H9 (cell line): ENCODE measurements around the gene SLAIN1. TPM values are rescaled to one million over a fixed set of nuclear protein-coding genes. Genes with fewer than 3 reads are reported as not detected.

Experiments used
- DNase-seq: peaks from one replicate; pipeline ENCODE4 v3.0.0-alpha.2; 2017
- H2AFZ ChIP-seq: one replicate; pipeline ENCODE4 v1.6.1; 2013; ENCODE audit warnings: mild to moderate bottlenecking, low read length, control low read depth, moderate library complexity
- H2AK5ac ChIP-seq: 2 replicates; pipeline ENCODE4 v1.6.1; 2013; ENCODE audit warnings: low read length, control low read depth, mixed read lengths; ENCODE audit not compliant: insufficient read length
- H2BK120ac ChIP-seq: one replicate; pipeline ENCODE4 v1.6.1; 2013; ENCODE audit warnings: low read depth, mild to moderate bottlenecking, low read length, control low read depth, inconsistent platforms; ENCODE audit not compliant: poor library complexity, severe bottlenecking
- H2BK12ac ChIP-seq: 2 replicates; pipeline ENCODE4 v1.6.1; 2013; ENCODE audit warnings: low read length, control low read depth, mixed read lengths, low read depth; ENCODE audit not compliant: insufficient read length
- H2BK15ac ChIP-seq: 2 replicates; pipeline ENCODE4 v1.6.1; 2013; ENCODE audit warnings: low read depth, low read length, control low read depth
- H2BK20ac ChIP-seq: one replicate; pipeline ENCODE4 v1.6.1; 2013; ENCODE audit warnings: low read depth, mild to moderate bottlenecking, low read length, control low read depth, inconsistent platforms; ENCODE audit not compliant: poor library complexity, severe bottlenecking
- H2BK5ac ChIP-seq: 2 replicates; pipeline ENCODE4 v1.6.1; 2013; ENCODE audit warnings: low read length, control low read depth, mixed read lengths; ENCODE audit not compliant: insufficient read length
- H3K14ac ChIP-seq: 2 replicates; pipeline ENCODE4 v1.6.1; 2013; ENCODE audit warnings: low read length, control low read depth; ENCODE audit not compliant: insufficient read depth
- H3K18ac ChIP-seq: 2 replicates; pipeline ENCODE4 v1.6.1; 2013; ENCODE audit warnings: low read depth, mild to moderate bottlenecking, mixed read lengths, low read length, control low read depth; ENCODE audit not compliant: insufficient read length
- H3K23ac ChIP-seq: 2 replicates; pipeline ENCODE4 v1.6.1; 2013; ENCODE audit warnings: low read length, control low read depth, mixed read lengths, low read depth; ENCODE audit not compliant: insufficient read length
- H3K23me2 ChIP-seq: 2 replicates; pipeline ENCODE4 v1.6.1; 2013; ENCODE audit warnings: low read depth, mild to moderate bottlenecking, mixed read lengths, low read length, control low read depth; ENCODE audit not compliant: insufficient read length, poor library complexity, severe bottlenecking
- H3K27ac ChIP-seq: 2 replicates; pipeline ENCODE4 v1.5.1; 2013; ENCODE audit warnings: low read length, control low read depth, mixed read lengths, low read depth; ENCODE audit not compliant: insufficient read length
- H3K27me3 ChIP-seq: 2 replicates; pipeline ENCODE4 v1.6.1; 2013; ENCODE audit warnings: low read length, control low read depth, inconsistent platforms; ENCODE audit not compliant: insufficient read depth
- H3K4ac ChIP-seq: 2 replicates; pipeline ENCODE4 v1.6.1; 2013; ENCODE audit warnings: low read depth, mild to moderate bottlenecking, control low read depth, inconsistent platforms, low read length, moderate library complexity
- H3K4me1 ChIP-seq: 2 replicates; pipeline ENCODE4 v1.6.1; 2013; ENCODE audit warnings: low read length, control low read depth, inconsistent platforms; ENCODE audit not compliant: insufficient read depth
- H3K4me2 ChIP-seq: 2 replicates; pipeline ENCODE4 v1.6.1; 2013; ENCODE audit warnings: low read length, control low read depth, mixed read lengths; ENCODE audit not compliant: insufficient read length, insufficient read depth
- H3K56ac ChIP-seq: 2 replicates; pipeline ENCODE4 v1.6.1; 2013; ENCODE audit warnings: low read depth, mild to moderate bottlenecking, mixed read lengths, low read length, control low read depth; ENCODE audit not compliant: insufficient read length
- H3K79me1 ChIP-seq: 2 replicates; pipeline ENCODE4 v1.6.1; 2013; ENCODE audit warnings: low read depth, mild to moderate bottlenecking, moderate library complexity, low read length, control low read depth, inconsistent platforms; ENCODE audit not compliant: insufficient read depth, poor library complexity, severe bottlenecking
- H3K79me2 ChIP-seq: 2 replicates; pipeline ENCODE4 v1.6.1; 2013; ENCODE audit warnings: low read length, control low read depth, inconsistent platforms; ENCODE audit not compliant: insufficient read depth
- H3K9ac ChIP-seq: 2 replicates; pipeline ENCODE4 v1.6.1; 2013; ENCODE audit warnings: low read length, control low read depth, mixed read lengths; ENCODE audit not compliant: insufficient read length; ENCODE audit errors: extremely low read depth
- H3K9me3 ChIP-seq: one replicate; pipeline ENCODE4 v1.6.1; 2013; ENCODE audit warnings: low read depth, low read length, inconsistent platforms; ENCODE audit not compliant: control insufficient read depth
- H3T11ph ChIP-seq: one replicate; pipeline ENCODE4 v1.6.1; 2013; ENCODE audit warnings: mild to moderate bottlenecking, low read length, control low read depth, inconsistent platforms
- H4K20me1 ChIP-seq: one replicate; pipeline ENCODE4 v1.6.1; 2013; ENCODE audit not compliant: control insufficient read depth, insufficient read length, insufficient read depth
- H4K5ac ChIP-seq: 2 replicates; pipeline ENCODE4 v1.6.1; 2013; ENCODE audit warnings: low read depth, mild to moderate bottlenecking, mixed read lengths, low read length, control low read depth; ENCODE audit not compliant: insufficient read length
- H4K8ac ChIP-seq: replicated peaks from 2 replicates; pipeline ENCODE4 v1.6.1; 2013; ENCODE audit warnings: low read length, control low read depth, mixed read lengths, low read depth; ENCODE audit not compliant: insufficient read length
- H4K91ac ChIP-seq: 2 replicates; pipeline ENCODE4 v1.6.1; 2013; ENCODE audit warnings: low read depth, mild to moderate bottlenecking, moderate library complexity, mixed read lengths, low read length, control low read depth; ENCODE audit not compliant: insufficient read length
- H3K27ac Mint-ChIP-seq, 3 experiments: 2 replicates in 2 of 3; 3 replicates in 1 of 3; pipeline ENCODE4 v1.8.0; 2020 to 2021; ENCODE audit warnings: mixed read lengths in 3 of 3, mild to moderate bottlenecking in 1 of 3, moderate library complexity in 1 of 3
- H3K27me3 Mint-ChIP-seq: 2 replicates; pipeline ENCODE4 v1.8.0; 2021; ENCODE audit warnings: low read depth, mild to moderate bottlenecking, moderate library complexity, mixed read lengths
- H3K36me3 Mint-ChIP-seq, 3 experiments: 2 replicates in 2 of 3; 3 replicates in 1 of 3; pipeline ENCODE4 v1.8.0; 2020 to 2021; ENCODE audit warnings: low read depth in 3 of 3, mixed read lengths in 3 of 3; ENCODE audit not compliant: insufficient read depth in 1 of 3
- H3K4me1 Mint-ChIP-seq, 2 experiments: 2 replicates each; pipeline ENCODE4 v1.8.0; 2020; ENCODE audit warnings: mixed read lengths in 2 of 2
- H3K4me3 Mint-ChIP-seq, 2 experiments: 2 replicates in 1 of 2; 3 replicates in 1 of 2; pipeline ENCODE4 v1.8.0; 2020 to 2021; ENCODE audit warnings: mild to moderate bottlenecking in 2 of 2, mixed read lengths in 2 of 2, moderate library complexity in 1 of 2
- H3K9me3 Mint-ChIP-seq, 2 experiments: 2 replicates in 1 of 2; 3 replicates in 1 of 2; pipeline ENCODE4 v1.8.0; 2020; ENCODE audit warnings: mild to moderate bottlenecking in 2 of 2, mixed read lengths in 2 of 2, moderate library complexity in 1 of 2
- total RNA-seq: library from RNA; stranded (reverse); gene quantifications from 2 replicates; pipeline ENCODE4 v1.2.1, GENCODE V29; 2021
- TF ChIP-seq, protein P1 (sequence below): fragments of 200-600 bp; sonication (generic); conservative IDR thresholded peaks from 3 replicates; pipeline ENCODE4 v1.8.0; 2021; ENCODE audit warnings: antibody characterized with exemption, mild to moderate bottlenecking

SLAIN1 gene
- total RNA-seq, 1 experiment from 2014 or later: 23.2 TPM

DNA sequence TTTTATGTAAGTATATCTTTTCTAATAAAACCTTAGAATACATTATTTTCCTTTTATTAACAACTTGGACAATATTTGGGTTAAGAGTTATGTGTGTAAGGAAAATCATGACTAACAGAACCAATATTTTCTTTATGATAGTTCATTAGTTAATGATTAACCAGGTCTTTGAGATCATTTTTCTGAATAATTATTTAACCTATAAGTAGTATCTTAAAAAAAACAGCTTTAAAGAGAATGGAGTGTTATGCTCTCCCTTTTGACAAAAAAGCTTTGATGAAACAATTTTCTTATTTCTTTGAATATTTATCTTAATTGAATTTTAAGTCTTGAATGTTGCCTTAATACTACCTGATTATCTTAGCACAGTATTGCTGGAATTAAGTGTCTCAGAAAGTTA lies 3.8 kb downstream of the SLAIN1 start:
- peaks cover 5% of the 10 kb centered on the region for H3K23me2 ChIP-seq
- no peaks in the 10 kb centered on the region for H3K79me1 ChIP-seq
- H3K4me3 Mint-ChIP-seq: no peak overlapping the region
- no peaks in the 10 kb centered on the region; a peak in 2 of 5 replicates for H3K9me3 Mint-ChIP-seq
- no peak for DNase-seq
- H3K14ac ChIP-seq: no peak overlapping the region
- H3K9ac ChIP-seq: no peak overlapping the region
- no peak overlapping the region for H4K8ac ChIP-seq
- H4K91ac ChIP-seq: no peak overlapping the region
- no peak overlapping the region for H2BK120ac ChIP-seq
- peaks cover 6 to 9% (median 6%) of the 10 kb centered on the region in 3 experiments; a peak in 6 of 7 replicates for H3K36me3 Mint-ChIP-seq
- no peaks in the 10 kb centered on the region for H4K20me1 ChIP-seq
- no peak overlapping the region for H2AK5ac ChIP-seq
- H3K56ac ChIP-seq: no peak overlapping the region
- H3K27ac Mint-ChIP-seq: no peak overlapping the region
- no peak overlapping the region for H3K4ac ChIP-seq
- no peak overlapping the region for H3T11ph ChIP-seq
- no peak overlapping the region for H3K4me2 ChIP-seq
- no peaks in the 10 kb centered on the region for H3K9me3 ChIP-seq
- H2BK15ac ChIP-seq: no peak overlapping the region
- no peak overlapping the region for H2BK20ac ChIP-seq
- H2BK12ac ChIP-seq: no peak overlapping the region
- peaks cover 26 to 31% of the 10 kb centered on the region in 2 experiments for H3K4me1 Mint-ChIP-seq
- H3K79me2 ChIP-seq: peaks cover 8% of the 10 kb centered on the region; the same call in 1 of the 2 replicates
- H3K27me3 ChIP-seq: no peaks in the 10 kb centered on the region
- H3K27ac ChIP-seq: no peak overlapping the region
- TF ChIP-seq, protein P1, sequence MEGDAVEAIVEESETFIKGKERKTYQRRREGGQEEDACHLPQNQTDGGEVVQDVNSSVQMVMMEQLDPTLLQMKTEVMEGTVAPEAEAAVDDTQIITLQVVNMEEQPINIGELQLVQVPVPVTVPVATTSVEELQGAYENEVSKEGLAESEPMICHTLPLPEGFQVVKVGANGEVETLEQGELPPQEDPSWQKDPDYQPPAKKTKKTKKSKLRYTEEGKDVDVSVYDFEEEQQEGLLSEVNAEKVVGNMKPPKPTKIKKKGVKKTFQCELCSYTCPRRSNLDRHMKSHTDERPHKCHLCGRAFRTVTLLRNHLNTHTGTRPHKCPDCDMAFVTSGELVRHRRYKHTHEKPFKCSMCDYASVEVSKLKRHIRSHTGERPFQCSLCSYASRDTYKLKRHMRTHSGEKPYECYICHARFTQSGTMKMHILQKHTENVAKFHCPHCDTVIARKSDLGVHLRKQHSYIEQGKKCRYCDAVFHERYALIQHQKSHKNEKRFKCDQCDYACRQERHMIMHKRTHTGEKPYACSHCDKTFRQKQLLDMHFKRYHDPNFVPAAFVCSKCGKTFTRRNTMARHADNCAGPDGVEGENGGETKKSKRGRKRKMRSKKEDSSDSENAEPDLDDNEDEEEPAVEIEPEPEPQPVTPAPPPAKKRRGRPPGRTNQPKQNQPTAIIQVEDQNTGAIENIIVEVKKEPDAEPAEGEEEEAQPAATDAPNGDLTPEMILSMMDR: no peak
- no peak overlapping the region for H2AFZ ChIP-seq
- H2BK5ac ChIP-seq: no peak overlapping the region
- no peak overlapping the region for H3K23ac ChIP-seq
- peaks cover 10% of the 10 kb centered on the region for H3K27me3 Mint-ChIP-seq
- H3K4me1 ChIP-seq: no peaks in the 10 kb centered on the region
- H3K18ac ChIP-seq: no peak overlapping the region
- no peak overlapping the region for H4K5ac ChIP-seq
